Keratinocyte (primary cell): ENCODE data around the gene ITGA6. TPM values are rescaled to one million over a fixed set of nuclear protein-coding genes. Genes with fewer than 3 reads are reported as not detected.

ENCODE experiments used
- DNase-seq: peaks from one replicate; pipeline ENCODE4 v3.0.0-alpha.2; 2011; ENCODE audit warnings: low read depth, missing footprints, low spot score
- FAIRE-seq: peaks from 2 replicates; lab custom pipeline; 2011; peaks lifted over from hg19 to GRCh38; lab: Jason Lieb, UNC
- H2AFZ ChIP-seq: 2 replicates; pipeline ENCODE4 v1.6.0; 2012; ENCODE audit warnings: low read length, control low read depth, inconsistent platforms; ENCODE audit not compliant: control insufficient read depth
- H3K27ac ChIP-seq: 2 replicates; pipeline ENCODE4 v1.5.1; 2011; ENCODE audit warnings: low read length; ENCODE audit not compliant: control insufficient read depth, insufficient read depth
- H3K27me3 ChIP-seq: 3 replicates; pipeline ENCODE4 v1.6.0; 2011; ENCODE audit warnings: low read length; ENCODE audit not compliant: control insufficient read depth, insufficient read depth; ENCODE audit errors: extremely low read depth
- H3K36me3 ChIP-seq, 2 experiments: 2 replicates in 1 of 2; 3 replicates in 1 of 2; pipeline ENCODE4 v1.5.1; 2011; ENCODE audit warnings: low read length in 2 of 2, mild to moderate bottlenecking in 1 of 2; ENCODE audit not compliant: control insufficient read depth in 2 of 2, insufficient read depth in 2 of 2; ENCODE audit errors: extremely low read depth in 1 of 2
- H3K4me1 ChIP-seq: 3 replicates; pipeline ENCODE4 v1.5.1; 2011; ENCODE audit warnings: low read length; ENCODE audit not compliant: control insufficient read depth, insufficient read depth; ENCODE audit errors: extremely low read depth
- H3K4me2 ChIP-seq: 3 replicates; pipeline ENCODE4 v1.6.0; 2011; ENCODE audit warnings: low read depth, low read length; ENCODE audit not compliant: control insufficient read depth, insufficient read depth; ENCODE audit errors: extremely low read depth
- H3K4me3 ChIP-seq, 3 experiments: fragments of 200-600 bp in 1 of 3; sonication (generic) in 1 of 3; 2 replicates in 2 of 3; 3 replicates in 1 of 3; pipeline ENCODE4 v1.5.1; 2011 to 2016; ENCODE audit warnings: low read length in 3 of 3, mild to moderate bottlenecking in 3 of 3, control low read depth in 2 of 3, inconsistent platforms in 1 of 3, low read depth in 1 of 3, mixed read lengths in 1 of 3, mixed run types in 1 of 3, moderate library complexity in 1 of 3; ENCODE audit not compliant: control insufficient read depth in 2 of 3, insufficient read depth in 2 of 3; ENCODE audit errors: extremely low read depth in 1 of 3
- H3K79me2 ChIP-seq: 2 replicates; pipeline ENCODE4 v1.6.0; 2012; ENCODE audit warnings: low read length; ENCODE audit not compliant: control insufficient read depth, insufficient read depth
- H3K9ac ChIP-seq: 3 replicates; pipeline ENCODE4 v1.6.0; 2011; ENCODE audit warnings: low read length; ENCODE audit not compliant: control insufficient read depth, insufficient read depth; ENCODE audit errors: extremely low read depth
- H3K9me1 ChIP-seq: 3 replicates; pipeline ENCODE4 v1.6.0; 2011; ENCODE audit warnings: low read length; ENCODE audit not compliant: control insufficient read depth, insufficient read depth; ENCODE audit errors: extremely low read depth
- H3K9me3 ChIP-seq: 2 replicates; pipeline ENCODE4 v1.5.1; 2012; ENCODE audit warnings: low read depth, low read length; ENCODE audit not compliant: control insufficient read depth
- H4K20me1 ChIP-seq: 3 replicates; pipeline ENCODE4 v1.6.0; 2011; ENCODE audit warnings: low read length; ENCODE audit not compliant: control insufficient read depth, insufficient read depth; ENCODE audit errors: extremely low read depth
- EZH2 ChIP-seq: IDR thresholded peaks from one replicate; pipeline ENCODE4 v1.6.1; 2012; ENCODE audit warnings: inconsistent platforms, mild to moderate bottlenecking, low read length, moderate library complexity
- dilution Hi-C: fragments of 300-500 bp; cut with MboI; formaldehyde crosslinking; loops from one replicate; pipeline ENCODE4 v1.7.0; 2020; ENCODE audit warnings: low sequenced_read_pairs; ENCODE audit not compliant: extremely low pct_ligation_motif_present
- polyA plus RNA-seq, 5 experiments: library from polyadenylated mRNA; depleted of rRNA in 3 of 5; stranded (reverse) in 3 of 5; stranded (forward) in 1 of 5; unstranded in 1 of 5; fragments of >200 nt; gene quantifications; 1 replicate in 1 of 5; 2 replicates in 3 of 5; 3 replicates in 1 of 5; pipeline versions ENCODE4 v1.2.1 to v1.2.3, GENCODE V29; 2011 to 2012; ENCODE audit warnings: missing spikeins in 2 of 5, low read depth in 1 of 5, low replicate concordance in 1 of 5
- TF ChIP-seq, protein P1 (sequence below), 3 experiments: IDR thresholded peaks in 1 of 3; conservative IDR thresholded peaks in 1 of 3; optimal IDR thresholded peaks in 1 of 3; 2 replicates in 2 of 3; 3 replicates in 1 of 3; pipeline versions ENCODE3 to v1.5.1; 2011; ENCODE audit warnings: low read length in 3 of 3, mild to moderate bottlenecking in 3 of 3, moderate library complexity in 2 of 3, control low read depth in 1 of 3, inconsistent platforms in 1 of 3; ENCODE audit not compliant: insufficient read depth in 2 of 3; ENCODE audit errors: extremely low read depth in 1 of 3

ITGA6 gene
- polyA plus RNA-seq, 1 donor (not counting 4 experiments of a cell fraction or from before 2014, with no cell fraction given): 441 TPM

DNA sequence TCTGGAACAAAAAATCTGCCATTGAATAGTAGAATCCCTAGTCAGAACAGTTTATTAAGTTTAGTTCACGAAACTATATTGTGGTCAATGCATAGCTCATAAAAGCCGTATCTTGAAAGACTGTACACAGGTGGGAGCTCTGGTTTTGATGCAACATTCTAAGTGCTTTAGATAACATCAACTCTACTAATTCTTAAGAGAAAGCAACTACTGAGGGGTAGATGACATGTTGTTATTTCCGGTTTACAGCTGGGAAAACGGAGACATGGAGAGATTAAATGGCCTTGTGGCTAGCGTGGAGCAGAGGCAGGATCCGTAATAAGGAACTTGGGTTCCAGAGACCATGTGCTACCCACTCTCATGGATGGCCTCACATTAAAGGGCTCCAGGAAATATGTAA lies 4.2 kb upstream of the ITGA6 start:
- dilution Hi-C loops: no loop called here
- H3K4me1 ChIP-seq: peaks cover 6% of the 10 kb centered on the region
- H3K9me1 ChIP-seq: no peaks in the 10 kb centered on the region
- no peak overlapping the region for H2AFZ ChIP-seq
- H3K9ac ChIP-seq: no peak overlapping the region
- no peaks in the 10 kb centered on the region for H3K36me3 ChIP-seq
- no peaks in the 10 kb centered on the region for H3K9me3 ChIP-seq
- DNase-seq (no peak), FAIRE-seq (no peak)
- no peak for TF ChIP-seq EZH2
- H3K4me3 ChIP-seq: no peak overlapping the region
- H3K27ac ChIP-seq: no peak overlapping the region
- H4K20me1 ChIP-seq: no peaks in the 10 kb centered on the region
- H3K79me2 ChIP-seq: peaks cover 9% of the 10 kb centered on the region
- no peaks in the 10 kb centered on the region for H3K27me3 ChIP-seq
- H3K4me2 ChIP-seq: no peak overlapping the region

DNA sequence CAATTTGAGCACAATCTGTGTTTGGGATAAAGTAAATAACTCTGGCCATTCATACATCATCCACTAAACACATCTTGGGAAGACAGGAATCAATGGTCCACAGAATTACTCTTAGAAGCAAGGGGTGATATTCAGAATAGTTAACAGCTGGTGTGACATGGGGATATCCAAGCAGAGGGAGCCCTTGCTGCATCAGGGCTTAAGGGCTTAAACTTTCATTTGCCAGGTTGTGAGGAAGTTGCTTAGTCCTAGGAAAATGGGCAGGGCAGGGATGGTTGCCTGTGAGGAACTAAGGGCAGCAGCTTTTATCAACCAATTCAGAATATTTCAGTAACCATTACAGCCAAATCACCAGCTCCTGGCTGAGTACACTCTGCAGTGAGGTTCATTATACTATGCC lies 2.0 kb upstream of the ITGA6 start:
- Histone ChIP-seq H3K9me3 (no peaks in the 10 kb centered on the region), H3K27ac (no peak overlapping the region), H3K79me2 (peaks cover 31% of the 10 kb centered on the region), H2AFZ (no peak overlapping the region), H3K4me1 (peaks cover 6% of the 10 kb centered on the region), H3K4me3 (no peak overlapping the region), H3K27me3 (no peaks in the 10 kb centered on the region), H3K9ac (no peak overlapping the region), H3K9me1 (no peaks in the 10 kb centered on the region), H3K4me2 (no peak overlapping the region), H3K36me3 (peaks cover 0 to 12% of the 10 kb centered on the region in 2 experiments), H4K20me1 (peaks cover 3% of the 10 kb centered on the region)
- DNase-seq: no peak
- dilution Hi-C loops: no loop called here
- TF ChIP-seq, protein P1, sequence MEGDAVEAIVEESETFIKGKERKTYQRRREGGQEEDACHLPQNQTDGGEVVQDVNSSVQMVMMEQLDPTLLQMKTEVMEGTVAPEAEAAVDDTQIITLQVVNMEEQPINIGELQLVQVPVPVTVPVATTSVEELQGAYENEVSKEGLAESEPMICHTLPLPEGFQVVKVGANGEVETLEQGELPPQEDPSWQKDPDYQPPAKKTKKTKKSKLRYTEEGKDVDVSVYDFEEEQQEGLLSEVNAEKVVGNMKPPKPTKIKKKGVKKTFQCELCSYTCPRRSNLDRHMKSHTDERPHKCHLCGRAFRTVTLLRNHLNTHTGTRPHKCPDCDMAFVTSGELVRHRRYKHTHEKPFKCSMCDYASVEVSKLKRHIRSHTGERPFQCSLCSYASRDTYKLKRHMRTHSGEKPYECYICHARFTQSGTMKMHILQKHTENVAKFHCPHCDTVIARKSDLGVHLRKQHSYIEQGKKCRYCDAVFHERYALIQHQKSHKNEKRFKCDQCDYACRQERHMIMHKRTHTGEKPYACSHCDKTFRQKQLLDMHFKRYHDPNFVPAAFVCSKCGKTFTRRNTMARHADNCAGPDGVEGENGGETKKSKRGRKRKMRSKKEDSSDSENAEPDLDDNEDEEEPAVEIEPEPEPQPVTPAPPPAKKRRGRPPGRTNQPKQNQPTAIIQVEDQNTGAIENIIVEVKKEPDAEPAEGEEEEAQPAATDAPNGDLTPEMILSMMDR (optimal IDR thresholded peaks at IDR 0.05 in 1 of 3, IDR thresholded peaks at IDR 0.05 in 1 of 3, conservative IDR thresholded peaks at IDR 0.05 in 1 of 3; ENCODE audit: extremely low read depth in 1 of 3, insufficient read depth in 2 of 3, low read length in 3 of 3): peak in 1 of 3 experiments; percentile 26
- no peak for TF ChIP-seq EZH2
- no peak for FAIRE-seq
